Muscle layer of duodenum (tissue), 2 donors: ENCODE measurements around the gene HES7.
A peak's percentile ranks its signal among the peaks of the same experiment; 100 is the strongest.

Experiments
- H3K27ac ChIP-seq: one replicate; pipeline ENCODE4 v1.7.0; 2013; ENCODE audit warnings: mild to moderate bottlenecking, low read length
- H3K27me3 ChIP-seq: one replicate; pipeline ENCODE4 v1.7.0; 2013; ENCODE audit warnings: low read depth, mild to moderate bottlenecking, control low read depth, low read length
- H3K36me3 ChIP-seq, 2 donors: one replicate each; pipeline ENCODE4 v1.7.0; 2013; ENCODE audit warnings: low read length in 2 of 2, control low read depth in 1 of 2, mild to moderate bottlenecking in 1 of 2; ENCODE audit not compliant: insufficient read depth in 2 of 2, control insufficient read depth in 1 of 2
- H3K4me1 ChIP-seq, 2 donors: one replicate each; pipeline ENCODE4 v1.7.0; 2013; ENCODE audit warnings: low read length in 2 of 2, mild to moderate bottlenecking in 2 of 2, control low read depth in 1 of 2, moderate library complexity in 1 of 2; ENCODE audit not compliant: insufficient read depth in 2 of 2, control insufficient read depth in 1 of 2
- H3K4me3 ChIP-seq, 2 donors: one replicate each; pipeline ENCODE4 v1.7.0; 2013; ENCODE audit warnings: low read length in 2 of 2, low read depth in 1 of 2, mild to moderate bottlenecking in 1 of 2
- H3K9me3 ChIP-seq, 2 donors: one replicate each; pipeline ENCODE4 v1.7.0; 2013; ENCODE audit warnings: low read length in 2 of 2, control low read depth in 1 of 2, mild to moderate bottlenecking in 1 of 2; ENCODE audit not compliant: control insufficient read depth in 1 of 2
- donor health status: healthy.

The HES7 gene

GRCh38 chr17:8161289-8162232, 37.7 kb upstream of the HES7 start:
- Histone ChIP-seq H3K4me1 (peaks cover 20 to 55% of the 10 kb centered on the region in 2 donors), H3K36me3 (peaks cover 15 to 27% of the 10 kb centered on the region in 2 donors), H3K4me3 (peak overlapping the region; percentile 82 to 91), H3K27ac (peak overlapping the region; percentile 86), H3K27me3 (no peaks in the 10 kb centered on the region), H3K9me3 (no peaks in the 10 kb centered on the region)

- peak overlapping the region; percentile 82 to 91 for H3K4me3 ChIP-seq
- peak overlapping the region; percentile 61 for H3K27ac ChIP-seq
- peaks cover 15 to 29% of the 10 kb centered on the region in 2 donors for H3K36me3 ChIP-seq
- H3K27me3 ChIP-seq: no peaks in the 10 kb centered on the region
- peaks cover 20 to 55% of the 10 kb centered on the region in 2 donors for H3K4me1 ChIP-seq
- no peaks in the 10 kb centered on the region for H3K9me3 ChIP-seq
Measured at GRCh38 chr17:8160741-8161221, 36.9 kb upstream of the HES7 start.

GRCh38 chr17:8160224-8160577, 36.3 kb upstream of the HES7 start:
- Histone ChIP-seq H3K4me1 (peaks cover 20 to 55% of the 10 kb centered on the region in 2 donors), H3K27ac (no peak overlapping the region)

GRCh38 chr17:8159459-8160223, 35.7 kb upstream of the HES7 start:
- Histone ChIP-seq H3K4me3 (no peak overlapping the region), H3K36me3 (peaks cover 15 to 36% of the 10 kb centered on the region in 2 donors), H3K4me1 (peaks cover 20 to 55% of the 10 kb centered on the region in 2 donors), H3K9me3 (no peaks in the 10 kb centered on the region), H3K27ac (peak overlapping the region; percentile 16), H3K27me3 (no peaks in the 10 kb centered on the region)

More at GRCh38 chr17:8160224-8160577, 36.3 kb upstream of the HES7 start:
- no peaks in the 10 kb centered on the region for H3K27me3 ChIP-seq
- no peak overlapping the region for H3K4me3 ChIP-seq
- no peaks in the 10 kb centered on the region for H3K9me3 ChIP-seq
- H3K36me3 ChIP-seq: peaks cover 15 to 35% of the 10 kb centered on the region in 2 donors

GRCh38 chr17:8159032-8159400, 35.1 kb upstream of the HES7 start:
- Histone ChIP-seq H3K4me1 (peaks cover 18 to 49% of the 10 kb centered on the region in 2 donors), H3K27ac (peak overlapping the region; percentile 85), H3K27me3 (no peaks in the 10 kb centered on the region)

GRCh38 chr17:8158267-8159031, 34.5 kb upstream of the HES7 start:
- no peaks in the 10 kb centered on the region for H3K27me3 ChIP-seq
- peaks cover 13 to 43% of the 10 kb centered on the region in 2 donors for H3K4me1 ChIP-seq
- no peaks in the 10 kb centered on the region for H3K9me3 ChIP-seq
- no peak overlapping the region for H3K4me3 ChIP-seq
- H3K27ac ChIP-seq: peak overlapping the region; percentile 85
- peaks cover 15 to 41% of the 10 kb centered on the region in 2 donors for H3K36me3 ChIP-seq

More at GRCh38 chr17:8159032-8159400, 35.1 kb upstream of the HES7 start:
- Histone ChIP-seq H3K9me3 (no peaks in the 10 kb centered on the region), H3K4me3 (no peak overlapping the region), H3K36me3 (peaks cover 15 to 37% of the 10 kb centered on the region in 2 donors)

- H3K4me1 ChIP-seq: peaks cover 15 to 41% of the 10 kb centered on the region in 2 donors
- peak overlapping the region; percentile 91 to 98 for H3K4me3 ChIP-seq
- no peaks in the 10 kb centered on the region for H3K9me3 ChIP-seq
- H3K27ac ChIP-seq: peak overlapping the region; percentile 100
- no peaks in the 10 kb centered on the region for H3K27me3 ChIP-seq
- peaks cover 15 to 39% of the 10 kb centered on the region in 2 donors for H3K36me3 ChIP-seq
Measured at GRCh38 chr17:8156246-8156992, 32.5 kb upstream of the HES7 start.

- no peaks in the 10 kb centered on the region for H3K27me3 ChIP-seq
- peak overlapping the region; percentile 100 for H3K27ac ChIP-seq
- peak overlapping the region; percentile 91 to 98 for H3K4me3 ChIP-seq
- no peaks in the 10 kb centered on the region for H3K9me3 ChIP-seq
- H3K4me1 ChIP-seq: peaks cover 10 to 36% of the 10 kb centered on the region in 2 donors
- H3K36me3 ChIP-seq: peaks cover 11 to 36% of the 10 kb centered on the region in 2 donors
Measured at GRCh38 chr17:8155996-8156245, 32.0 kb upstream of the HES7 start.

GRCh38 chr17:8155231-8155995, 31.5 kb upstream of the HES7 start:
- Histone ChIP-seq H3K27me3 (no peaks in the 10 kb centered on the region), H3K4me3 (peak overlapping the region; percentile 91 to 98), H3K4me1 (peaks cover 13 to 36% of the 10 kb centered on the region in 2 donors), H3K9me3 (no peaks in the 10 kb centered on the region), H3K27ac (peak overlapping the region; percentile 100), H3K36me3 (peaks cover 12 to 38% of the 10 kb centered on the region in 2 donors)
